ENCODE results near the gene PFAS.
"Not testable (repeated sequence)": the region's sequence is repeated elsewhere in the genome, so short reads cannot be mapped to it uniquely, and the experiment has no call there.

Gene PFAS, protein sequence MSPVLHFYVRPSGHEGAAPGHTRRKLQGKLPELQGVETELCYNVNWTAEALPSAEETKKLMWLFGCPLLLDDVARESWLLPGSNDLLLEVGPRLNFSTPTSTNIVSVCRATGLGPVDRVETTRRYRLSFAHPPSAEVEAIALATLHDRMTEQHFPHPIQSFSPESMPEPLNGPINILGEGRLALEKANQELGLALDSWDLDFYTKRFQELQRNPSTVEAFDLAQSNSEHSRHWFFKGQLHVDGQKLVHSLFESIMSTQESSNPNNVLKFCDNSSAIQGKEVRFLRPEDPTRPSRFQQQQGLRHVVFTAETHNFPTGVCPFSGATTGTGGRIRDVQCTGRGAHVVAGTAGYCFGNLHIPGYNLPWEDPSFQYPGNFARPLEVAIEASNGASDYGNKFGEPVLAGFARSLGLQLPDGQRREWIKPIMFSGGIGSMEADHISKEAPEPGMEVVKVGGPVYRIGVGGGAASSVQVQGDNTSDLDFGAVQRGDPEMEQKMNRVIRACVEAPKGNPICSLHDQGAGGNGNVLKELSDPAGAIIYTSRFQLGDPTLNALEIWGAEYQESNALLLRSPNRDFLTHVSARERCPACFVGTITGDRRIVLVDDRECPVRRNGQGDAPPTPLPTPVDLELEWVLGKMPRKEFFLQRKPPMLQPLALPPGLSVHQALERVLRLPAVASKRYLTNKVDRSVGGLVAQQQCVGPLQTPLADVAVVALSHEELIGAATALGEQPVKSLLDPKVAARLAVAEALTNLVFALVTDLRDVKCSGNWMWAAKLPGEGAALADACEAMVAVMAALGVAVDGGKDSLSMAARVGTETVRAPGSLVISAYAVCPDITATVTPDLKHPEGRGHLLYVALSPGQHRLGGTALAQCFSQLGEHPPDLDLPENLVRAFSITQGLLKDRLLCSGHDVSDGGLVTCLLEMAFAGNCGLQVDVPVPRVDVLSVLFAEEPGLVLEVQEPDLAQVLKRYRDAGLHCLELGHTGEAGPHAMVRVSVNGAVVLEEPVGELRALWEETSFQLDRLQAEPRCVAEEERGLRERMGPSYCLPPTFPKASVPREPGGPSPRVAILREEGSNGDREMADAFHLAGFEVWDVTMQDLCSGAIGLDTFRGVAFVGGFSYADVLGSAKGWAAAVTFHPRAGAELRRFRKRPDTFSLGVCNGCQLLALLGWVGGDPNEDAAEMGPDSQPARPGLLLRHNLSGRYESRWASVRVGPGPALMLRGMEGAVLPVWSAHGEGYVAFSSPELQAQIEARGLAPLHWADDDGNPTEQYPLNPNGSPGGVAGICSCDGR (N-terminal part only)

DNA sequence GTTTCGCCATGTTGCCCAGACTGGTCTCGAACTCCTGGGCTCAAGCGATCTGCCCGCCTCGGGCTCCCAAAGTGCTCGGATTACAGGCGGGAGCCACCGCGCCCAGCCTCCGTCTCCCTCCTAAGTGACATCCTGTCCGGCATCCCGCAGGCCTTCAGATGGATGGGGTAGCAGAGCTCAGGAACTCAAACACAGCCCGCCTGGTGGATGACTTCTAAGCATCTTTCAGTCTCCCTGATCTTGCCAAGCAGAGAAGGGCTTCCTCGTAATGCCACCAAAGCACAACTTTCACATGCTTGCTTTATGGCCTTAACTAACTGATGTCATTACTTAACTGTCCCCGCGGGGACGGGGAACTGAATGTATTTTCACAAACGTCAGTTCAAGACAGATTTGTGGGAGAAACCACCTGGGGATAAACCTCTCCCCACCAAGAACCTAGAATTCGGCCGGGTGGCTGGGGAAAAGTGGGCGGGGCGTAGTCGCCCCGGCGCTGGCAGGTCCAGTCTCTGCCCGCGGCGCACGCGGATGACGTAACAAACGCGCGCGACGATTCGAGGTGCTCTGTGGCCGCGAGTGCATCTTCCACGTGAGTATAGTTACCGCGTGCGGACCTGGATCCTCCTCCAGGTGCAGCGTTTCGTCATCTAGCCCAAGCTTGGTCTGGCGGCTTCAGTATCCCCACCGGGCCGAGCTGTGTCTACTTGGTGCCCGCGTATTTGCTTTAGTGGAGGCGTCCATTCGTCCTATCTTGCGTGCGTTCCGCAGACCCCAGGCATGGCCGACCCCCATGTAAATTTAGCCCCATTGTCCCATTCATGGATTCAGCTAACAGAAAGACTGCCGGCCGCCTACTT, at the start of gene PFAS:
PFAS (plus strand) TSS at position 539 of the 857 bp plus-strand sequence. CDS start 4,649 bp downstream, outside the sequence.
- H3K4me1 ChIP-seq (ENCODE audit: control insufficient read depth, insufficient read depth, low read length): peaks cover 8% of the 10 kb centered on the region
- DNase-seq (ENCODE audit: low read depth): peak; percentile 98

DNA sequence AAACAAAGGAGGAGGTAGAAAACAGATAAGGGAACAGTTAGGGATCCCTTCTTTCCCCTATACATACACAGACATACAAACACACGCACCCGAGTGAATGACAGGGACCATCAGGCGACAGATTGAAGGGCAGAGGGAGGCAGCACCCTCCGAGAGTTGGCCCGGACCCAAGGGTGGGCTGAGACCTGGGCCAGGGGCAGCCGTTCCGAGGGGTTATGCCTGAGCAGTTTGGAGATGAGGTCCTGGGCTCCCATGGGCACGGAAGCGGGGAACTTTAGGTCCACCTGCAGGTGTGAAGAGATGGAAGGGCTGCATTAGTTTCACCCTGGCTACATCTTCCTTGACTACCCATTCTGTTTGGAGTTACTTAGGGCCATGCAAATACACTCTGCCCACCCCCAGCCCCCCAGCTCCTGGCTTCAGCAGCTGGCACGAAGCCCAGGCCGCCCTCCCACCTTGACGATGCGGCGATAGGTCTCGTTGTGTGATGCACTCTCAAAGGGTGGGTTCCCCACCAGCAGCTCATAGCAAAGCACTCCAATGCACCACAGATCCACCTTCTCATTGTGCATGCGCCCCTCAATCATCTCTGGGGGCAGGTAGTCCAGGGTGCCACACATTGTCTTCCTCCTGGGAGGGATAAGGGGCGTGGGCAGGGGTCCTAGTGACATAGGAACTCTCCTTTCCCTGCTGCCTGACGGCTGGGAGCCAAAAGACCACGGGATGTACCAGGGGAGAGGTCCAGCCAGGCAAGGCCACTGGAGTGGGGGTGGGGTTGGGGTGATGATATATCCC, 44.1 kb upstream of the PFAS start:
- H3K9me3 ChIP-seq (ENCODE audit: control insufficient read depth, low read length): no peaks in the 10 kb centered on the region

More for the DNA sequence above, at the start of gene PFAS:
- peaks cover 2% of the 10 kb centered on the region for H3K36me3 ChIP-seq (ENCODE audit: control insufficient read depth, insufficient read depth, low read length, severe bottlenecking)
- H3K4me3 ChIP-seq (ENCODE audit: low read length): peak within 1 kb of the TSS; percentile 94
- no peaks in the 10 kb centered on the region for H3K9me3 ChIP-seq (ENCODE audit: control insufficient read depth, low read length)
- H3K9ac ChIP-seq (ENCODE audit: low read length): peak within 1 kb of the TSS; percentile 87
- no peaks in the 10 kb centered on the region for H3K27me3 ChIP-seq (replicated peaks; ENCODE audit: control insufficient read depth, insufficient read depth, low read length)

DNA sequence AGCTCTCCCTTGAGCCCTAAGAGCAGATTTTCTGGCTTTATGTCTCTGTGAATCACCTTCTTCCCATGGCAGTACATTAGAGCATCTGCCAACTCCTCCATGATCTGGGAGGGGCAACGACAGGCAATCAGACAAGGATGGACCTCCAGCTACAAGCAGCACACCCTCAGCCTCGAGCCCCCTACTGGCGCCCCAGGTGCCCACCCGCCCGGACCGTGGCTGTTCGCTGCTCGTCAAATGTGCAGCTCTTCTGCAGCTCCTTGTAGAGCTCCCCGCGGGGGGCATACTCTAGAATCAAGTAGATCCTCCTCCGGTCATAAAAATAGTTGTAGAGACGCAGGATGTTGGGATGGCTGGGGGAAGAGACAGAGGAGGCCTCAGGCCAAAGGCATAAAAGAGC, 42.6 kb upstream of the PFAS start:
- Histone ChIP-seq H3K4me1 (ENCODE audit: control insufficient read depth, insufficient read depth, low read length) (peaks cover 6% of the 10 kb centered on the region), H3K4me3 (ENCODE audit: low read length) (no peak overlapping the region), H3K36me3 (ENCODE audit: control insufficient read depth, insufficient read depth, low read length, severe bottlenecking) (no peaks in the 10 kb centered on the region), H3K9me3 (ENCODE audit: control insufficient read depth, low read length) (no peaks in the 10 kb centered on the region), H3K27me3 (replicated peaks; ENCODE audit: control insufficient read depth, insufficient read depth, low read length) (no peaks in the 10 kb centered on the region), H3K9ac (ENCODE audit: low read length) (no peak overlapping the region)
- DNase-seq (ENCODE audit: low read depth): no peak

More for the DNA sequence above, 44.1 kb upstream of the PFAS start:
- Histone ChIP-seq H3K9ac (ENCODE audit: low read length) (no peak overlapping the region), H3K4me1 (ENCODE audit: control insufficient read depth, insufficient read depth, low read length) (peaks cover 3% of the 10 kb centered on the region), H3K4me3 (ENCODE audit: low read length) (no peak overlapping the region), H3K27me3 (replicated peaks; ENCODE audit: control insufficient read depth, insufficient read depth, low read length) (no peaks in the 10 kb centered on the region), H3K36me3 (ENCODE audit: control insufficient read depth, insufficient read depth, low read length, severe bottlenecking) (no peaks in the 10 kb centered on the region)
- DNase-seq (ENCODE audit: low read depth): no peak

DNA sequence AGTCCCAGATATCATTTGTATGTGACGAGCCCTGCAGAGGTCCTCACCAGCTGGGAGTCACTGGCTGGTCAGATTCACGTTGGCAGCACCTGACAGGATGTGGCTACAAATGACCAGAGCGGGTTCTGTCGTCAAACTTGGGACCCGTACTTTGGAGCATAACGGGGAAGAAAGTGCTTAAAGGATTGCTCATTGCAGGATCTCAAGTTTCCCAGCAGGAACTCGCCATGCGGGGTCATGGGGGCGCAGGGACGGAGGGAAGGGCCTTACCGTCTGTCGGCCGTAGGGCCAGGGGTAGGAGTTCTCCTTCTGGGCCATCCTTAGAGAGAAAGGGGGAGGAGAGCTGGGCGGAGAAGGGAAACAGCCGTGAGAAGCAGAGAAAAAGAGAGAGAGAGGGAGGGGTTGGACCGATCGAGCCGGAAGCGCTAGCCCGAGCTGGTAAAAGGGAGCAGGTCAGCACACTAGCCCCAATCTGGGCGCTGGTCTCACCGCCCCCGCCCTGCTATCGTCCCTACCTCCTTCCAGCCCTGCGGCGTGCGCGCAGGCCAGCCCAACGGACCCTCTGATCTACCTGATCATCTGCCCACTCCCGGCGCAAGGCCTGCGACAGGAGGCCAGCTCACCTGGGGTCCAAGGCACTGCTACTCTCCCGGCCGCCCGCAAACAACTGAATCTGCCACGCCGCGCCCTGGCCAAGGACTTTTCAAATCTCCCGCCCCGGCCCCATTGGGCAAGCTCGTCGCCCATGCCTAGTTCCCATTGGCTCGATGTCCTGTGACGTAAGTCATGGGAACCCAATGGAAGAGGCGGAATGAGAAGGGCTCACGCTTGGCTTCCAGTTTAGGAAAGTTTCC, 39.0 kb upstream of the PFAS start, which contains the start of gene AURKB:
AURKB (minus strand) TSS at position 669 of the 854 bp plus-strand sequence; CDS start at position 318, 351 bp downstream.
- H3K4me3 ChIP-seq (ENCODE audit: low read length): peak within 1 kb of the TSS; percentile 86
- H3K4me1 ChIP-seq (ENCODE audit: control insufficient read depth, insufficient read depth, low read length): peaks cover 6% of the 10 kb centered on the region
- peak within 1 kb of the TSS; percentile 76 for H3K9ac ChIP-seq (ENCODE audit: low read length)
- no peaks in the 10 kb centered on the region for H3K36me3 ChIP-seq (ENCODE audit: control insufficient read depth, insufficient read depth, low read length, severe bottlenecking)
- no peaks in the 10 kb centered on the region for H3K27me3 ChIP-seq (replicated peaks; ENCODE audit: control insufficient read depth, insufficient read depth, low read length)
- peak; percentile 98 for DNase-seq (ENCODE audit: low read depth)
- no peaks in the 10 kb centered on the region for H3K9me3 ChIP-seq (ENCODE audit: control insufficient read depth, low read length)

DNA sequence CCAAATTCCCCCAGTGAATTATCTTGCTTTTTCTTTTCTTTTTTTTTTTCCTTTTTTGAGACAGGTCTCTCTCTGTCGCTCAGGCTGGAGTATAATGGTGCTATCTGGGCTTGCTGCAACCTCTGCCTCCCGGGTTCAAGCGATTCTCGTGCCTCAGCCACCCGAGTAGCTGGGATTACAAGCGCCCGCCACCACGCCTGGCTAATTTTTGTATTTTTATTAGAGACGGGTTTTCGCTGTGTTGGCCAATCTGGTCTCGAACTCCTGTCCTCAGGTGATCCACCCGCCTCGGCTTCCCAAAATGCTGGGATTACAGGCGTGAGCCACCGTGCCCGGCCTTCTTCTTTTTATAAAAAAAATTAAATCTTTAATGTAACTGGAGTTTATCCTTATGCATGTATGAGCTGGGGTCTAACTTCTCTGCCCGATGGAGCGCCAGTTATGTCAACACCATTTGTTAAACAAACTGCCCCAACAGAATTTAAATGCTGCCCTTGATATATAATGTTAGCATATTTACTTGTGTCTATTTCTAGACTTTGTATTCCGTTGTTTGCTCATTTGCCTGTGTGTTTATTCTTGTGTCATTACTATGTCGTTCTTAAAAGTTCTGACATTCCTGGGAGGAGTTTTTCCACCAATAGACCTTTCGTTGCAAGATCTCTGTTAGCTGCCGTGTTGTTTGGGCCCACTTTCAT, 38.2 kb upstream of the PFAS start:
- H3K9ac ChIP-seq (ENCODE audit: low read length): peak overlapping the region; percentile 76
- peaks cover 6% of the 10 kb centered on the region for H3K4me1 ChIP-seq (ENCODE audit: control insufficient read depth, insufficient read depth, low read length)
- H3K4me3 ChIP-seq (ENCODE audit: low read length): peak overlapping the region; percentile 86
- peak; percentile 25 for DNase-seq (ENCODE audit: low read depth)
- H3K9me3 ChIP-seq (ENCODE audit: control insufficient read depth, low read length): no peaks in the 10 kb centered on the region
- H3K27me3 ChIP-seq (replicated peaks; ENCODE audit: control insufficient read depth, insufficient read depth, low read length): no peaks in the 10 kb centered on the region
- no peaks in the 10 kb centered on the region for H3K36me3 ChIP-seq (ENCODE audit: control insufficient read depth, insufficient read depth, low read length, severe bottlenecking)

DNA sequence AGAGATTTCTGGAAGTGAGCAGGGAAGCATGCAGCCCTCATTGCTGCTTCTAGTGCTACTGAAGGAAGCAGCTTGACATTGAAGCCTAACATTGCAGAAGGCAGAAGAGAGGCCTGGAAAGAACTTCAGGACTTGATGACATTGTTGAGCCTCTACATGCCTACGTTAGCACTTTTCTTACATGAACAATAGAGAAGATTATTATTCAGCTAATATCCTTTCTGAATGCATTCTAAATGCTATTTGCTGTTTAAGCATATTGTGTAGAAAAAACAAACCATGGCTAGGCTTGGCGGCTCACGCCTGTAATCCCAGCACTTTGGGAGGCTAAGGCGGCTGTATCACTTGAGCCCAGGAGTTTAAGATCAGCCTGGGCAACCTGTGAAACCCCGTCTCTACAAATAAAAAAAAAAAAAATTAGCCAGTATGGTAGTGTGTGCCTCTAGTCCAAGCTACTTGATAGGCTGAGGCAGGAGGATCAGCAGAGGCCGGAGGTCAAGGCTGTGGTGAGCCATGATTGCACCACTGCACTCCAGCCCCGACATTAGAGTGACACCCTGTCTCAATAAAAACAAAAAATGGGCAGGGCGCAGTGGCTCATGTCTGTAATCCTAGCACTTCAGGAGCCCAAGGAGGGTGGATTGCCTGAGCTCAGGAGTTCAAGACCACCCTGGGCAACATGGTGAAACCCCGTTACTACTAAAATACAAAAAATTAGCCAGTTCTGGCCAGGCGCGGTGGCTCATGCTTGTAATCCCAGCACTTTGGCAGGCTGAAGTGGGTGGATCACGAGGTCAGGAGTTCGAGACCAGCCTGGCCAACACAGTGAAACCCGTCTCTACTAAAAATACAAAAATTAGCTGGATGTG, 36.5 kb upstream of the PFAS start:
- DNase-seq (ENCODE audit: low read depth): no peak
- no peaks in the 10 kb centered on the region for H3K9me3 ChIP-seq (ENCODE audit: control insufficient read depth, low read length)
- no peaks in the 10 kb centered on the region for H3K36me3 ChIP-seq (ENCODE audit: control insufficient read depth, insufficient read depth, low read length, severe bottlenecking)
- no peak overlapping the region for H3K4me3 ChIP-seq (ENCODE audit: low read length)
- H3K27me3 ChIP-seq (replicated peaks; ENCODE audit: control insufficient read depth, insufficient read depth, low read length): no peaks in the 10 kb centered on the region
- no peak overlapping the region for H3K9ac ChIP-seq (ENCODE audit: low read length)
- H3K4me1 ChIP-seq (ENCODE audit: control insufficient read depth, insufficient read depth, low read length): peaks cover 6% of the 10 kb centered on the region

DNA sequence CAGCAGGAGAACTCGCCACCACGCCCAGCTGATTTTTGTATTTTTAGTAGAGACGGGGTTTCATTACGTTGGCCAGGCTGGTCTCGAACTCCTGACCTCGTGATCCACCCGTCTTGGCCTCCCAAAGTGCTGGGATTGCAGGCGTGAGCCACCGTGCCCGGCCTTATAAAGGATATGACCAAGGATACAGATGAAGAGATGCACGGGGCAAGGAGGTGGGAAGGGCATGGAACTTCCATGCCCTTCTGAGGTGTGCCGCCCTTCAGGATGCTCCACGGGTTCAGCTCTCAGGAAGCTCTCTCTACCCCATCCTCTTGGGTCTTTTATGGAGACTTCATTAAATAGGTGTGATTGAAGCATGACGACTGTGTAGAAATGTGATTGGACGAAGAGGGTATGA, 35.1 kb upstream of the PFAS start:
- not testable (repeated sequence) for DNase-seq (ENCODE audit: low read depth); H3K9me3 ChIP-seq (ENCODE audit: control insufficient read depth, low read length); H3K4me3 ChIP-seq (ENCODE audit: low read length); H3K9ac ChIP-seq (ENCODE audit: low read length); H3K4me1 ChIP-seq (ENCODE audit: control insufficient read depth, insufficient read depth, low read length); H3K36me3 ChIP-seq (ENCODE audit: control insufficient read depth, insufficient read depth, low read length, severe bottlenecking); H3K27me3 ChIP-seq (replicated peaks; ENCODE audit: control insufficient read depth, insufficient read depth, low read length)

DNA sequence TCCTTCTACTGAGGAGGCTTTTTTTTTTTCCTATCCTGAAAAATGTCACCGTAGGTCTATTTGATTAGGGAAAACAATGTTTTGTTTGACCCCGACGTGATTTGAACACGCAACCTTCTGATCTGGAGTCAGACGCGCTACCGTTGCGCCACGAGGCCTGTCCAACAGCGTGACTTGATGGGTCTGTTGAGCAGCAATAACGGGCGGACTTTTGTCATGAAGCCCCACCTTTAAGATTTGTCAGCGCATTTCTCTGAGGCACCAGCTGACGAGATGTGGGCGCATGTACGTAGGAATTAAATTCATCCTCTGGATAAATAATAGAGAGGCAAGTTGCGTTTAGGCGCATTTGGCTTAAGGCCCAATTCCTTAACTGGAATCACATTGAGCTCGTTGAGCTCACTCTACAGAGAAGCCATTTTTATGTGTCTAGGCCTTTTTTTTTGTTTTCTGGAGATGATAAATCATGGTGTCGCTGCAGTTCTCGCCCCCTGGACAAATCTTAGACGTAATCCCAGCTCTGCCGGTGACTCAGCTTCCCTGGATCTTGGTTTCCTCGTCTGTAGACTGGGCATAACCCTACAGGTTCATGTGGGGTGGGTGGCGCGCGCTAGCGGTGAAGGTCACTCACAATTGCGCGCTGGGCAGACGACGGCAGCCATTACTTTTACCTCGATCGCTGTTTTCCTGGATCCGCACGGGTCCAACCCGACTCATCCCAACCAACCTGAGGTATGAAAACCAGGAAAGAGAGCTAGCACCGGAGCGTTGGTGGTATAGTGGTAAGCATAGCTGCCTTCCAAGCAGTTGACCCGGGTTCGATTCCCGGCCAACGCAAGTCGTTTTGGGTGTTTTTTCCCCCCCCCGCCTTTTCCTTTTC, 28.1 kb upstream of the PFAS start:
- Histone ChIP-seq H3K27me3 (replicated peaks; ENCODE audit: control insufficient read depth, insufficient read depth, low read length) (no peaks in the 10 kb centered on the region), H3K9ac (ENCODE audit: low read length) (peak overlapping the region; percentile 97), H3K36me3 (ENCODE audit: control insufficient read depth, insufficient read depth, low read length, severe bottlenecking) (no peaks in the 10 kb centered on the region), H3K4me3 (ENCODE audit: low read length) (peak overlapping the region; percentile 90), H3K9me3 (ENCODE audit: control insufficient read depth, low read length) (no peaks in the 10 kb centered on the region), H3K4me1 (ENCODE audit: control insufficient read depth, insufficient read depth, low read length) (peaks cover 15% of the 10 kb centered on the region)
- DNase-seq (ENCODE audit: low read depth): peak; percentile 92

Data from adipocyte (in vitro differentiated cells).